CD14-positive monocyte (primary cell): ENCODE data around the gene NKAIN2. TPM values are rescaled to one million over a fixed set of nuclear protein-coding genes. Genes with fewer than 3 reads are reported as not detected.

ENCODE experiments used
- DNase-seq, 3 donors: peaks; one replicate each; pipeline ENCODE4 v3.0.0-alpha.2; 2011 to 2022
- H2AFZ ChIP-seq: 2 replicates; pipeline ENCODE4 v1.6.0; 2012; ENCODE audit warnings: mild to moderate bottlenecking, low read depth, low read length, inconsistent platforms; ENCODE audit not compliant: insufficient read depth, poor library complexity, severe bottlenecking
- H3K27ac ChIP-seq, 2 donors: 1 replicate in 1 of 2; 2 replicates in 1 of 2; pipeline ENCODE4 v1.5.1; 2012 to 2013; ENCODE audit warnings: low read length in 2 of 2, control low read depth in 1 of 2, inconsistent platforms in 1 of 2, low read depth in 1 of 2, mild to moderate bottlenecking in 1 of 2
- H3K27me3 ChIP-seq, 2 donors: one replicate each; pipeline versions ENCODE4 v1.6.0 to v1.6.1; 2011 to 2013; ENCODE audit warnings: low read length in 2 of 2; ENCODE audit not compliant: control insufficient read depth in 2 of 2, insufficient read depth in 2 of 2
- H3K36me3 ChIP-seq, 2 donors: replicated peaks in 1 of 2; 1 replicate in 1 of 2; 2 replicates in 1 of 2; pipeline versions ENCODE4 v1.5.1 to v1.6.1; 2012 to 2013; ENCODE audit warnings: low read length in 2 of 2, control low read depth in 1 of 2, inconsistent platforms in 1 of 2, mild to moderate bottlenecking in 1 of 2; ENCODE audit not compliant: insufficient read depth in 2 of 2, control insufficient read depth in 1 of 2
- H3K4me1 ChIP-seq, 2 donors: 1 replicate in 1 of 2; 2 replicates in 1 of 2; pipeline versions ENCODE4 v1.5.1 to v1.6.1; 2012 to 2013; ENCODE audit warnings: low read length in 2 of 2, control low read depth in 1 of 2, inconsistent platforms in 1 of 2, mild to moderate bottlenecking in 1 of 2, moderate library complexity in 1 of 2; ENCODE audit not compliant: insufficient read depth in 2 of 2, control insufficient read depth in 1 of 2
- H3K4me2 ChIP-seq: replicated peaks from 2 replicates; pipeline ENCODE3; 2012; ENCODE audit warnings: low read length, moderate library complexity, mild to moderate bottlenecking; ENCODE audit not compliant: poor library complexity, severe bottlenecking; ENCODE audit errors: extremely low read depth
- H3K4me3 ChIP-seq, 3 experiments: fragments of 200-600 bp in 1 of 3; sonication (generic) in 1 of 3; replicated peaks in 1 of 3; 1 replicate in 2 of 3; 2 replicates in 1 of 3; pipeline ENCODE4 v1.5.1; 2011 to 2013; ENCODE audit warnings: low read length in 3 of 3, mild to moderate bottlenecking in 3 of 3, control low read depth in 2 of 3, low read depth in 2 of 3, inconsistent platforms in 1 of 3, moderate library complexity in 1 of 3
- H3K79me2 ChIP-seq: 2 replicates; pipeline ENCODE4 v1.6.0; 2012; ENCODE audit warnings: mild to moderate bottlenecking, control low read depth, inconsistent platforms, low read length, moderate library complexity; ENCODE audit not compliant: insufficient read depth
- H3K9ac ChIP-seq: 2 replicates; pipeline ENCODE4 v1.6.0; 2017; ENCODE audit warnings: low read length, mild to moderate bottlenecking; ENCODE audit not compliant: insufficient read depth, poor library complexity, severe bottlenecking
- H3K9me3 ChIP-seq, 2 donors: replicated peaks in 1 of 2; 1 replicate in 1 of 2; 2 replicates in 1 of 2; pipeline versions ENCODE4 v1.5.1 to v1.6.1; 2012 to 2013; ENCODE audit warnings: low read length in 2 of 2, control low read depth in 1 of 2; ENCODE audit not compliant: control insufficient read depth in 1 of 2, insufficient read depth in 1 of 2
- H4K20me1 ChIP-seq: 2 replicates; pipeline ENCODE4 v1.6.0; 2012; ENCODE audit warnings: mild to moderate bottlenecking, low read length, control low read depth, moderate library complexity; ENCODE audit not compliant: insufficient read depth
- H3K27ac Mint-ChIP-seq, 7 donors: one replicate each; pipeline ENCODE4 v1.8.0; 2020; ENCODE audit warnings: mild to moderate bottlenecking in 7 of 7, mixed read lengths in 7 of 7, moderate library complexity in 6 of 7, inconsistent platforms in 2 of 7
- H3K27me3 Mint-ChIP-seq, 3 donors: one replicate each; pipeline ENCODE4 v1.8.0; 2021 to 2022; ENCODE audit warnings: low read depth in 3 of 3, mild to moderate bottlenecking in 3 of 3, mixed read lengths in 3 of 3, moderate library complexity in 3 of 3, inconsistent platforms in 1 of 3
- H3K36me3 Mint-ChIP-seq, 2 donors: one replicate each; pipeline ENCODE4 v1.8.0; 2020; ENCODE audit warnings: mixed read lengths in 2 of 2, inconsistent platforms in 1 of 2, mild to moderate bottlenecking in 1 of 2
- H3K4me1 Mint-ChIP-seq: one replicate; pipeline ENCODE4 v1.8.0; 2020; ENCODE audit warnings: mild to moderate bottlenecking, mixed read lengths
- H3K4me3 Mint-ChIP-seq, 2 donors: one replicate each; pipeline ENCODE4 v1.8.0; 2020; ENCODE audit warnings: mild to moderate bottlenecking in 2 of 2, mixed read lengths in 2 of 2, moderate library complexity in 1 of 2
- H3K9me3 Mint-ChIP-seq, 7 donors: one replicate each; pipeline ENCODE4 v1.8.0; 2020 to 2022; ENCODE audit warnings: mixed read lengths in 7 of 7, mild to moderate bottlenecking in 6 of 7, moderate library complexity in 6 of 7, inconsistent platforms in 2 of 7
- CTCF ChIP-seq: fragments of 200-600 bp; IDR thresholded peaks from one replicate; pipeline ENCODE4 v1.8.0; 2022; ENCODE audit warnings: antibody characterized with exemption, mild to moderate bottlenecking
- WGBS: methylation state at CpG from one replicate; pipeline ENCODE4 v1.1.5; 2013; ENCODE audit warnings: missing lambda C conversion rate; ENCODE audit not compliant: insufficient coverage; 5-methylcytosine and 5-hydroxymethylcytosine counted together
- intact Hi-C, 2 donors: fragments of 100-400 bp; cut with micrococcal nuclease; formaldehyde crosslinking; loops; one replicate each; pipeline versions ENCODE4 v1.15.0 to v1.15.1; 2023
- polyA plus RNA-seq, 3 donors: library from polyadenylated mRNA; depleted of rRNA in 1 of 3; unstranded in 2 of 3; stranded (reverse) in 1 of 3; fragments of 300-500 nt in 2 of 3; fragments of >200 nt in 1 of 3; fragmentation: Illumina TruSeq in 2 of 3; gene quantifications; 1 replicate in 2 of 3; 2 replicates in 1 of 3; pipeline ENCODE4 v1.2.3, GENCODE V29; 2012 to 2021

The NKAIN2 gene
- polyA plus RNA-seq, 3 donors = not detected

- no peak for TF ChIP-seq CTCF
- Mint-ChIP-seq H3K4me3 (peak overlapping the region in 1 of 2 donors; percentile 54), H3K4me1 (peaks cover 33% of the 10 kb centered on the region), H3K9me3 (peaks cover 0 to 6% (median 1%) of the 10 kb centered on the region in 7 donors), H3K36me3 (no peaks in the 10 kb centered on the region), H3K27ac (peak overlapping the region; percentile 77 to 86 (median 83)), H3K27me3 (peaks cover 0 to 2% (median under 1%) of the 10 kb centered on the region in 3 donors)
- Histone ChIP-seq H4K20me1 (no peaks in the 10 kb centered on the region), H3K4me2 (peak overlapping the region; percentile 63), H3K9me3 (no peaks in the 10 kb centered on the region), H3K79me2 (no peaks in the 10 kb centered on the region), H3K9ac (no peak overlapping the region), H3K27me3 (no peaks in the 10 kb centered on the region), H2AFZ (peak overlapping the region; percentile 7), H3K4me1 (peaks cover 16 to 28% of the 10 kb centered on the region in 2 donors), H3K27ac (peak overlapping the region in 1 of 2 donors; percentile 74), H3K4me3 (peak overlapping the region in 2 of 3 experiments; percentile 16 to 57), H3K36me3 (no peaks in the 10 kb centered on the region)
- 0% methylated on average over 3 of the region's 4 CpGs for WGBS
- peak; percentile 74 to 84 (median 77) for DNase-seq
- intact Hi-C loops = no loop called here
Observed at GRCh38 chr6:124819346-124819745, 1015.7 kb downstream of the NKAIN2 start.

GRCh38 chr6:124822204-124822613 is 1018.5 kb downstream of the NKAIN2 start:
- H3K27ac ChIP-seq = no peak overlapping the region
- no peaks in the 10 kb centered on the region for H4K20me1 ChIP-seq
- H3K27me3 ChIP-seq = no peaks in the 10 kb centered on the region
- H2AFZ ChIP-seq = peak overlapping the region; percentile 10
- Mint-ChIP-seq H3K4me1 (peaks cover 33% of the 10 kb centered on the region), H3K36me3 (no peaks in the 10 kb centered on the region), H3K4me3 (no peak overlapping the region), H3K9me3 (peaks cover 0 to 2% (median 0%) of the 10 kb centered on the region in 7 donors), H3K27me3 (no peaks in the 10 kb centered on the region), H3K27ac (peak overlapping the region in 4 of 7 donors; percentile 15 to 43 (median 42))
- H3K9me3 ChIP-seq = no peaks in the 10 kb centered on the region
- H3K79me2 ChIP-seq = no peaks in the 10 kb centered on the region
- H3K4me1 ChIP-seq = peaks cover 16 to 28% of the 10 kb centered on the region in 2 donors
- intact Hi-C loops = no loop called here
- TF ChIP-seq CTCF = no peak
- peak in 1 of 3 donors; percentile 4 for DNase-seq
- H3K4me3 ChIP-seq = no peak overlapping the region
- H3K9ac ChIP-seq = no peak overlapping the region
- H3K36me3 ChIP-seq = no peaks in the 10 kb centered on the region
- H3K4me2 ChIP-seq = no peak overlapping the region
